Uterus (tissue), 4 donors: Measurements from ENCODE around the gene CCR3. TPM values are rescaled to one million over a fixed set of nuclear protein-coding genes. Genes with fewer than 3 reads are reported as not detected.

ENCODE experiments used
- DNase-seq, 2 donors: peaks; one replicate each; pipeline ENCODE4 v3.0.0-alpha.2; 2019 to 2020
- H3K27ac ChIP-seq, 2 donors: fragments of 200-600 bp; sonication (generic); 1 replicate in 1 of 2; 2 replicates in 1 of 2; pipeline ENCODE4 v1.5.1; 2016 to 2018
- H3K27me3 ChIP-seq, 2 donors: fragments of 200-600 bp; sonication (generic); one replicate each; pipeline ENCODE4 v1.5.1; 2018 to 2019; ENCODE audit warnings: control low read depth in 1 of 2
- H3K36me3 ChIP-seq, 2 donors: fragments of 200-600 bp; sonication (generic); one replicate each; pipeline ENCODE4 v1.5.1; 2019; ENCODE audit warnings: control low read depth in 1 of 2
- H3K4me1 ChIP-seq, 2 donors: fragments of 200-600 bp; sonication (generic); one replicate each; pipeline ENCODE4 v1.5.1; 2018 to 2019; ENCODE audit warnings: control low read depth in 1 of 2
- H3K4me3 ChIP-seq, 2 donors: fragments of 200-600 bp; sonication (generic); 1 replicate in 1 of 2; 2 replicates in 1 of 2; pipeline ENCODE4 v1.5.1; 2018 to 2019; ENCODE audit warnings: mild to moderate bottlenecking in 1 of 2
- H3K9me3 ChIP-seq, 2 donors: fragments of 200-600 bp; sonication (generic); one replicate each; pipeline ENCODE4 v1.5.1; 2019; ENCODE audit warnings: control low read depth in 1 of 2
- CTCF ChIP-seq, 4 experiments: fragments of 200-600 bp in 2 of 4; fragments of 450-650 bp in 2 of 4; sonication (generic) in 2 of 4; IDR thresholded peaks; one replicate each; pipeline ENCODE4 v1.5.1; 2016 to 2019; ENCODE audit warnings: antibody characterized with exemption in 4 of 4, mild to moderate bottlenecking in 2 of 4, moderate library complexity in 1 of 4
- POLR2A ChIP-seq, 2 donors: fragments of 450-650 bp; IDR thresholded peaks; one replicate each; pipeline ENCODE4 v1.6.1; 2016; ENCODE audit warnings: antibody characterized with exemption in 2 of 2, mild to moderate bottlenecking in 1 of 2, moderate library complexity in 1 of 2
- intact Hi-C: fragments of 100-400 bp; cut with DNase I; formaldehyde crosslinking; loops from one replicate; pipeline ENCODE4 v1.15.1; 2023; ENCODE audit warnings: low total_unique reads
- total RNA-seq, 4 donors: library from RNA; depleted of rRNA in 3 of 4; stranded (reverse); fragments of >200 nt in 3 of 4; gene quantifications; one replicate each; pipeline versions ENCODE4 v1.1.0 to v1.2.4, GENCODE V29; 2014 to 2023
- donor health status: DM: yes; HTN: yes; CAD: no.

The CCR3 gene
- total RNA-seq, result not detected

GRCh38 chr3:46242120-46242519 is at the start of gene CCR3:
Gene CCR3, plus strand, starts transcription at chr3:46242460. Its CDS starts 22,699 bp downstream, at chr3:46265159.
- no peak within 1 kb of the TSS for H3K4me3 ChIP-seq
- intact Hi-C loops, result no loop called here
- no peak for DNase-seq
- H3K27ac ChIP-seq, result no peak within 1 kb of the TSS
- no peaks in the 10 kb centered on the region for H3K4me1 ChIP-seq
- H3K36me3 ChIP-seq, result no peaks in the 10 kb centered on the region
- no peaks in the 10 kb centered on the region for H3K27me3 ChIP-seq
- H3K9me3 ChIP-seq, result no peaks in the 10 kb centered on the region
- TF ChIP-seq CTCF (IDR thresholded peaks at IDR 0.05) (no peak), POLR2A (IDR thresholded peaks at IDR 0.05) (no peak)

- Histone ChIP-seq H3K4me3 (no peak overlapping the region), H3K27ac (no peak overlapping the region), H3K27me3 (no peaks in the 10 kb centered on the region), H3K36me3 (no peaks in the 10 kb centered on the region), H3K4me1 (no peaks in the 10 kb centered on the region), H3K9me3 (peaks cover 0 to 11% of the 10 kb centered on the region in 2 donors)
- TF ChIP-seq POLR2A (IDR thresholded peaks at IDR 0.05), result no peak
- TF ChIP-seq CTCF (IDR thresholded peaks at IDR 0.05), result no peak
- intact Hi-C loops, result no loop called here
- no peak for DNase-seq
Measured at GRCh38 chr3:46192939-46193338, 49.3 kb upstream of the CCR3 start.

GRCh38 chr3:46193436-46193835 is 48.8 kb upstream of the CCR3 start:
- DNase-seq, result no peak
- TF ChIP-seq CTCF (IDR thresholded peaks at IDR 0.05) (no peak), POLR2A (IDR thresholded peaks at IDR 0.05) (no peak)
- H3K4me1 ChIP-seq, result no peaks in the 10 kb centered on the region
- no peak overlapping the region for H3K4me3 ChIP-seq
- intact Hi-C loops, result no loop called here
- H3K27me3 ChIP-seq, result no peaks in the 10 kb centered on the region
- H3K36me3 ChIP-seq, result no peaks in the 10 kb centered on the region
- no peak overlapping the region for H3K27ac ChIP-seq
- H3K9me3 ChIP-seq, result peaks cover 0 to 11% of the 10 kb centered on the region in 2 donors

DNA sequence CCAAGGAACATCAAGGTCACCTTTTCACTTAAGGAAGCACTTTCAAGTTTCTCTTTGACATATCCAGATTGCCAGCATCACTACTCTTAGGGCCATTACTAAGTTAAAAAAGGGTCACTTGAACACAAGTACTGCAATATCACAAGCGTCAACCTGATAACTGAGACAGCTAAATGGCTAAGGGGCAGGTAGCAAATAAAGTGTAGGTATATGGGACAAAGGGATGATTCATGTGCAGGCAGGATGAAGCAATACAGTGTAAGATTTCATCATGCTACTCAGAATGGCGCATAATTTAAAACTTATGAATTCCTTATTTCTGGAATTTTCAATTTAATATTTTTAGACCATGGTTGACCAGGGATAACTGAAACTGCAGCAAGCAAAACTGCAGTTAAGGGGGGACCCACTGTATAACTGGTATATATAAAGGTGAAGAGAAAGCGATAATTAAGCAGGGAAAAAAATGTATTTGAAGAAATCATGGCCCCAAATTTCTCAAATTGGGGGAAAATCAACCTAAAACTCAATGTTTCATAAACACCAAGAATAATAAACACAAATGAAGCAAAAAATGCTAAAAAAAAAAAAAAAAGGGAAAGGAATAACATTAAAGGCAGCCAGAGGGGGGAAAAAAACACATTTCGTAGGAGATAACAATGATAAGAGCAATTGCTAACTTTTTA is 47.2 kb upstream of the CCR3 start:
- no peak overlapping the region for H3K4me3 ChIP-seq
- no peak overlapping the region for H3K27ac ChIP-seq
- no peaks in the 10 kb centered on the region for H3K27me3 ChIP-seq
- intact Hi-C loops, result no loop called here
- no peaks in the 10 kb centered on the region for H3K4me1 ChIP-seq
- DNase-seq, result no peak
- no peaks in the 10 kb centered on the region for H3K36me3 ChIP-seq
- peaks cover 0 to 11% of the 10 kb centered on the region in 2 donors for H3K9me3 ChIP-seq
- TF ChIP-seq CTCF (IDR thresholded peaks at IDR 0.05) (no peak), POLR2A (IDR thresholded peaks at IDR 0.05) (no peak)

DNA sequence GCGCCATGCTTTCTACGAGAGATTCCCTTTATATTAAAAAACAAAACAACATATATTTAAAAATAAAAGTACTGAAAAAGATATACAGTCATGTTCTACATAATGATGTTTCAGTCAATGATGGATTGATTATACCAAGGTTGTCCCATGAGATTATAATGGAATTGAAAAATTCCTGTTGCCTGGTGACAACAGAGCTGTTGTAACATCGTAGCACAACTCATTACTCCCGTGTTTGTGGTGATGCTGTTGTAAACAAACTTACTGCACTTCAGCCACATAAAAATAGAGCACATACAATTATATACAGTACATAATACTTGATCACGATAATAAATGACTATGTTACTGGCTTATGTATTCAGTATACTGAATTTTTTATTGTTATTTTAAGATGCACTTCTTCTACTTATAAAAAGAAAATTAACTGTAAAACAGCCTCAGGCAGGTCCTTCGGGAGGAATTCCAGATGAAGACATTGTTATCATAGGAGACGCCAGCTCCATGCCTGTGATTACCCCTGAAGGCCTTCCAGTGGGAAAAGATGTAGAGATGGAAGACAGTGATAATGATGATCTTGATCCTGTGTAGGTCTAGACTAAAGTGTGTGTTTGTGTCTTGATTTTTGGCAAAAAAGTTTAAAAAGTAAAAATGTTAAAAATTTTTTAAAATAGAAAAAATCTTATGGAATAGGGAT is 45.9 kb upstream of the CCR3 start:
- Histone ChIP-seq H3K27me3 (no peaks in the 10 kb centered on the region), H3K9me3 (peaks cover 0 to 11% of the 10 kb centered on the region in 2 donors)
- TF ChIP-seq POLR2A (IDR thresholded peaks at IDR 0.05) (no peak), CTCF (IDR thresholded peaks at IDR 0.05) (no peak)

More for the DNA sequence above, 45.9 kb upstream of the CCR3 start:
- Histone ChIP-seq H3K27ac (no peak overlapping the region), H3K4me3 (no peak overlapping the region), H3K36me3 (no peaks in the 10 kb centered on the region), H3K4me1 (no peaks in the 10 kb centered on the region)
- DNase-seq, result no peak
- intact Hi-C loops, result no loop called here
